ENCODE results near the gene CCNJL. TPM values are rescaled to one million over a fixed set of nuclear protein-coding genes. Genes with fewer than 3 reads are reported as not detected.

The CCNJL gene
- total RNA-seq, 1 donor from 2014 or later = 5.6 TPM

DNA sequence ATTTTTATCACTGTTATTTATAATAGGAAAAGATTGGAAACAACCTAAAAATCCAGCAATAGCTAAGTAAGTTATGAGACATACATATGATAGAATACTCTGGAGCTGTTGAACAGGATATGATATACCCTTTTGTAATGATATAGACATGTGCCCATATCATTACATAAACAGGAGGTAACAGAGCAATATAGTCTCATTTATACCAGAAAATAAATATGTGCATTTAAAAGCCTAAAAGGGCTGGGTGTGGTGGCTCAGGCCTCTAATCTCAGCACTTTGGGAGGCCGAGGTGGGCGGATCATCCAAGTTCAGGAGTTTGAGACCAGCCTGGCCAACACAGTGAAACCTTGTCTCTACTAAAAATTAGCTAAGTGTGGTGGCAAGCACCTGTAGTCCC is 85.4 kb downstream of the CCNJL start:
- no peaks in the 10 kb centered on the region for H3K27me3 ChIP-seq
- H3K4me1 ChIP-seq = no peaks in the 10 kb centered on the region
- no peaks in the 10 kb centered on the region for H3K36me3 ChIP-seq
- no peak for TF ChIP-seq POLR2A (IDR thresholded peaks at IDR 0.05)
- TF ChIP-seq, protein P1, sequence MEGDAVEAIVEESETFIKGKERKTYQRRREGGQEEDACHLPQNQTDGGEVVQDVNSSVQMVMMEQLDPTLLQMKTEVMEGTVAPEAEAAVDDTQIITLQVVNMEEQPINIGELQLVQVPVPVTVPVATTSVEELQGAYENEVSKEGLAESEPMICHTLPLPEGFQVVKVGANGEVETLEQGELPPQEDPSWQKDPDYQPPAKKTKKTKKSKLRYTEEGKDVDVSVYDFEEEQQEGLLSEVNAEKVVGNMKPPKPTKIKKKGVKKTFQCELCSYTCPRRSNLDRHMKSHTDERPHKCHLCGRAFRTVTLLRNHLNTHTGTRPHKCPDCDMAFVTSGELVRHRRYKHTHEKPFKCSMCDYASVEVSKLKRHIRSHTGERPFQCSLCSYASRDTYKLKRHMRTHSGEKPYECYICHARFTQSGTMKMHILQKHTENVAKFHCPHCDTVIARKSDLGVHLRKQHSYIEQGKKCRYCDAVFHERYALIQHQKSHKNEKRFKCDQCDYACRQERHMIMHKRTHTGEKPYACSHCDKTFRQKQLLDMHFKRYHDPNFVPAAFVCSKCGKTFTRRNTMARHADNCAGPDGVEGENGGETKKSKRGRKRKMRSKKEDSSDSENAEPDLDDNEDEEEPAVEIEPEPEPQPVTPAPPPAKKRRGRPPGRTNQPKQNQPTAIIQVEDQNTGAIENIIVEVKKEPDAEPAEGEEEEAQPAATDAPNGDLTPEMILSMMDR (IDR thresholded peaks at IDR 0.05) = no peak
- TF ChIP-seq POLR2AphosphoS5 (IDR thresholded peaks at IDR 0.05; ENCODE audit: insufficient read depth in 1 of 2, low read depth in 1 of 2) = no peak
- no peak overlapping the region for H3K4me3 ChIP-seq
- intact Hi-C loops (cut with DNase I) = no loop called here
- H3K9me3 ChIP-seq = no peaks in the 10 kb centered on the region
- no peak for DNase-seq (ENCODE audit: extremely low spot score in 2 of 2)
- no peak overlapping the region for H3K27ac ChIP-seq

DNA sequence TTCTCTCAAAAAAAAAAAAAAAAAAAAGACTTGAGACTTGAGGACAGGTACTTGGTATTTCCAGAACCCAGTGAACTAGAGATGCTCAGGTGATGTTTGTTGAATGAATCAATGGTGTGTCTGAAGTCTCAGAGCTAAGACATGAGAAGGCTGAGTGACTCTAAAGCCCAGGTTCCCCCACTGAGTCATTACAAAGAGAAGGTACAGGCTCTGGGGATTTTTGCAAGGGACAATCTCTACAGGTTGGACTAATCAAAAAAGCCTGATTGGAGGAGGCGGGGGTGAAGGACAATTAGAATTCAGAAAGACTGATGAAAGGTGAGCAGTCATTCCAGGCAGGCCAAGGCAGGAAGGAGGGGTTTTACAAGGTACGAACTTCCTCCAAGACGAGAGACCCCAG is 91.3 kb downstream of the CCNJL start:
- Histone ChIP-seq H3K4me1 (no peaks in the 10 kb centered on the region), H3K36me3 (no peaks in the 10 kb centered on the region), H3K9me3 (no peaks in the 10 kb centered on the region), H3K4me3 (no peak overlapping the region), H3K27me3 (no peaks in the 10 kb centered on the region), H3K27ac (no peak overlapping the region)
- no peak for DNase-seq (ENCODE audit: extremely low spot score in 2 of 2)
- intact Hi-C loops (cut with DNase I) = no loop called here
- TF ChIP-seq, protein P1 (IDR thresholded peaks at IDR 0.05) = no peak
- TF ChIP-seq POLR2A (IDR thresholded peaks at IDR 0.05) (no peak), POLR2AphosphoS5 (IDR thresholded peaks at IDR 0.05; ENCODE audit: insufficient read depth in 1 of 2, low read depth in 1 of 2) (no peak)

DNA sequence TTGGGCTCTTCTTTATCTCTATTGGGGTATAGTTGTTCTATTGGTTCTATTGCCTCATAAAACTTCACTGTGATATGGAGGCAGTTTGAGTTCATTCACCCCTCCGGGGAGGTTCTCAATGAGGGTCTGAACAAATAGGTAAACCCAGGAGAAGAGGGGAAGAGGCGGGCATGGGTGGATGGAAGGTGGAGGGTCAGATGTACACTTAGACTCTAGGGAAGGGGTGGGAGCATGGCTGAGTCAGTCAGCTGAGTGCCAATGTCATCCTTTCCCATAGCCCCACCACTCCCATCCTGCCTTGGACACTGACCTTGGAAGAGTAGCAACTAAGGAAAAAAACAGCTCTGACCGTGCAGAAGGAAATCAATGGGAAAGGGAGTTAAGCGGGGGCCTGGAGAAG is 93.0 kb downstream of the CCNJL start:
- H3K27ac ChIP-seq = no peak overlapping the region
- H3K4me1 ChIP-seq = no peaks in the 10 kb centered on the region
- no peaks in the 10 kb centered on the region for H3K27me3 ChIP-seq
- no peaks in the 10 kb centered on the region for H3K9me3 ChIP-seq
- no peak overlapping the region for H3K4me3 ChIP-seq
- intact Hi-C loops (cut with DNase I) = no loop called here
- DNase-seq (ENCODE audit: extremely low spot score in 2 of 2) = no peak
- TF ChIP-seq POLR2AphosphoS5 (IDR thresholded peaks at IDR 0.05; ENCODE audit: insufficient read depth in 1 of 2, low read depth in 1 of 2) (no peak), POLR2A (IDR thresholded peaks at IDR 0.05) (no peak)
- TF ChIP-seq, protein P1 (IDR thresholded peaks at IDR 0.05) = no peak
- H3K36me3 ChIP-seq = no peaks in the 10 kb centered on the region

DNA sequence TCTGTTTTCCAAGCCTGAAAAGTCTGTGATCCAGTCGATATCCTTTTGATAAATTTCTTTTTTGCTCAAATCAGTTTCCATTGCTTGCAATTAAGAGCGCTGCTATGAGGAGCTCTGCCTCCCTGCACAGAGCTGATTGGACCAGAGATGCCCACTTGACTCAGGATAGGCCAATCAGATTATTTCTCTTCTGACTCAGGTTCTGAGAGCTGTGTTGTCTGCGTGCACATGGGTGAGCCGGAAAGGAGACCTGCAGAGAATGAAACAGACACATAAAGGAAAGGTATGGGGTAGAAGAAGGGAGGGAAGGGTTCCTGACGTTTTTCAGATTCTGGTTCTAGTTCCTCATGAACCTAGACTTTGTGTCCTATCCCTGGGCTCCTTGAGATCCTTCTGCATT is 98.8 kb downstream of the CCNJL start:
- no peak overlapping the region for H3K27ac ChIP-seq
- H3K4me1 ChIP-seq = no peaks in the 10 kb centered on the region
- TF ChIP-seq, protein P1 (IDR thresholded peaks at IDR 0.05) = no peak
- no peak for TF ChIP-seq POLR2A (IDR thresholded peaks at IDR 0.05)
- TF ChIP-seq POLR2AphosphoS5 (IDR thresholded peaks at IDR 0.05; ENCODE audit: insufficient read depth in 1 of 2, low read depth in 1 of 2) = no peak
- no peaks in the 10 kb centered on the region for H3K27me3 ChIP-seq
- no peaks in the 10 kb centered on the region for H3K36me3 ChIP-seq
- DNase-seq (ENCODE audit: extremely low spot score in 2 of 2) = no peak
- no peaks in the 10 kb centered on the region for H3K9me3 ChIP-seq
- intact Hi-C loops (cut with DNase I) = no loop called here
- no peak overlapping the region for H3K4me3 ChIP-seq

DNA sequence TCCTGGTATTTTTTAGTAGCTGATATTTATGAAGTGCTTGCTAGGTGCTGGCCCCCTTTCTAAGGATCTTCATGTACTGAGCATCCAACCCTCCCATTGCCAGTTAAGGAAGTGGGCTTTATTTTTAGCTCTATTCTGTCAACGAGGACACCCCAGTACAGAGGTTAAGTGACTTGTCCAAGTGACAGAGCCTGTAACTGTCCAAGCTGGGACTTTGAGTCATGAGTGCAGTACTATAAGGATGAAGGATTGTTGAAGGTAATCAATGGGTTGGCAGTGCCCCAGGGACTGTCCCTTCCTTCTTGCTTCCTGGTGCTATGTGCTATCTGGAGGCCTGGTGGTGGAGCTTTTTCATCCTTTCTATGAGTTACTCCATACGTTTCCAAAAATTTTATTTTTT is 101.0 kb downstream of the CCNJL start:
- Histone ChIP-seq H3K4me3 (no peak overlapping the region), H3K4me1 (no peaks in the 10 kb centered on the region), H3K36me3 (no peaks in the 10 kb centered on the region), H3K27ac (no peak overlapping the region), H3K9me3 (no peaks in the 10 kb centered on the region), H3K27me3 (no peaks in the 10 kb centered on the region)
- DNase-seq (ENCODE audit: extremely low spot score in 2 of 2) = no peak
- intact Hi-C loops (cut with DNase I) = no loop called here
- TF ChIP-seq POLR2AphosphoS5 (IDR thresholded peaks at IDR 0.05; ENCODE audit: insufficient read depth in 1 of 2, low read depth in 1 of 2) (no peak), POLR2A (IDR thresholded peaks at IDR 0.05) (no peak)
- TF ChIP-seq, protein P1 (IDR thresholded peaks at IDR 0.05) = no peak

Measured in vagina (tissue), 2 donors.